Activated naive CD8-positive, alpha-beta T cell treated with anti-CD3 and anti-CD28 coated beads, Interleukin-2, amount 50 U/mL, for 16 hours (primary cell): ENCODE data around the gene UBA5.

Source experiments
- DNase-seq: peaks from one replicate; pipeline ENCODE4 v3.0.0-alpha.2; 2020; ENCODE audit warnings: low read depth, low spot score

Gene UBA5

GRCh38 chr3:132716372-132716771 lies 56.2 kb downstream of the UBA5 start:
- no peak for DNase-seq

GRCh38 chr3:132720228-132720627 lies 60.1 kb downstream of the UBA5 start:
- DNase-seq = no peak

GRCh38 chr3:132721479-132722164 lies 61.5 kb downstream of the UBA5 start:
- DNase-seq = no peak

GRCh38 chr3:132722165-132723023 lies 62.3 kb downstream of the UBA5 start, which contains the start of gene NPHP3:
TSS of gene NPHP3 (minus strand) at chr3:132722409. CDS start at chr3:132722355, 54 bp downstream.
- peak; percentile 96 for DNase-seq

GRCh38 chr3:132723024-132723950 lies 63.2 kb downstream of the UBA5 start:
- DNase-seq = no peak

- no peak for DNase-seq
Measured at GRCh38 chr3:132726341-132726823, 66.3 kb downstream of the UBA5 start.
